ENCODE data around the gene NCOA1.

GRCh38 chr2:24551016-24551415 lies 60.0 kb downstream of the NCOA1 start:
- TF ChIP-seq POLR2A (IDR thresholded peaks at IDR 0.05; ENCODE audit: low read length) (no peak), GATA1 (IDR thresholded peaks at IDR 0.05; ENCODE audit: low read depth, low read length) (no peak)
